Mammary epithelial cell (primary cell): ENCODE results near the gene F5.

ENCODE experiments used
- EZH2 ChIP-seq: IDR thresholded peaks from 2 replicates; pipeline ENCODE4 v1.6.1; 2012; ENCODE audit warnings: low read length, inconsistent platforms, borderline replicate concordance
- TF ChIP-seq, protein P1 (sequence below), 2 donors: IDR thresholded peaks in 1 of 2; conservative IDR thresholded peaks in 1 of 2; 2 replicates each; pipeline ENCODE4 v1.5.1; 2011 to 2012; ENCODE audit warnings: inconsistent platforms in 2 of 2, low read length in 2 of 2, mild to moderate bottlenecking in 2 of 2, control low read depth in 1 of 2, low read depth in 1 of 2; ENCODE audit not compliant: insufficient read depth in 1 of 2; ENCODE audit errors: extremely low read depth in 1 of 2

DNA sequence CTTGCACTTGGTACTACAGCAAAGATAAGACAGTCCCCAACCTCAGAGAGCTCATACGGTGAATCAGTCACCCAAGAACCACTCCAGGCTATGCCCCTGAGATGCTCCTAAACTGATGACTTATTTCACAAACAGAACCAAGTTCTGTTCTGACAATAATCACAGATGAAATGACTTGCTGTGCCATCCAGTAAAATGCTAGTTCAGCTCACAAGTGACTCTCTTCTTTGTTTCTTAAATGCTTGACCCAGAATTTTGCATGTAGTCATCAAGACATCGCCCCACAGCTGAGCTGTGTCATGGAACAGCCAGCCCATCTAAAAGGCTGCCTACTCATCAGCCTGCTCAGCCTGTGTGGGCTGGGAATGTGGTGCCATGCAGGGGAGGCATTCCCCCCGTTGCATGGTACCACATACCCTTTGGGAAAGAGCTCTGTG lies 94.4 kb downstream of the F5 start:
- no peak for TF ChIP-seq EZH2
- TF ChIP-seq, protein P1, sequence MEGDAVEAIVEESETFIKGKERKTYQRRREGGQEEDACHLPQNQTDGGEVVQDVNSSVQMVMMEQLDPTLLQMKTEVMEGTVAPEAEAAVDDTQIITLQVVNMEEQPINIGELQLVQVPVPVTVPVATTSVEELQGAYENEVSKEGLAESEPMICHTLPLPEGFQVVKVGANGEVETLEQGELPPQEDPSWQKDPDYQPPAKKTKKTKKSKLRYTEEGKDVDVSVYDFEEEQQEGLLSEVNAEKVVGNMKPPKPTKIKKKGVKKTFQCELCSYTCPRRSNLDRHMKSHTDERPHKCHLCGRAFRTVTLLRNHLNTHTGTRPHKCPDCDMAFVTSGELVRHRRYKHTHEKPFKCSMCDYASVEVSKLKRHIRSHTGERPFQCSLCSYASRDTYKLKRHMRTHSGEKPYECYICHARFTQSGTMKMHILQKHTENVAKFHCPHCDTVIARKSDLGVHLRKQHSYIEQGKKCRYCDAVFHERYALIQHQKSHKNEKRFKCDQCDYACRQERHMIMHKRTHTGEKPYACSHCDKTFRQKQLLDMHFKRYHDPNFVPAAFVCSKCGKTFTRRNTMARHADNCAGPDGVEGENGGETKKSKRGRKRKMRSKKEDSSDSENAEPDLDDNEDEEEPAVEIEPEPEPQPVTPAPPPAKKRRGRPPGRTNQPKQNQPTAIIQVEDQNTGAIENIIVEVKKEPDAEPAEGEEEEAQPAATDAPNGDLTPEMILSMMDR (conservative IDR thresholded peaks at IDR 0.05 in 1 of 2, IDR thresholded peaks at IDR 0.05 in 1 of 2; ENCODE audit: extremely low read depth in 1 of 2, insufficient read depth in 1 of 2, low read depth in 1 of 2, low read length in 2 of 2) = no peak
